Uterus (tissue), 4 donors: ENCODE results near the gene PROX1. TPM values are rescaled to one million over a fixed set of nuclear protein-coding genes. Genes with fewer than 3 reads are reported as not detected.
"Not testable (repeated sequence)": the region's sequence is repeated elsewhere in the genome, so short reads cannot be mapped to it uniquely, and the experiment has no call there.

Experiments used
- DNase-seq, 2 donors: peaks; one replicate each; pipeline ENCODE4 v3.0.0-alpha.2; 2019 to 2020
- H3K27ac ChIP-seq, 2 donors: fragments of 200-600 bp; sonication (generic); 1 replicate in 1 of 2; 2 replicates in 1 of 2; pipeline ENCODE4 v1.5.1; 2016 to 2018
- H3K27me3 ChIP-seq, 2 donors: fragments of 200-600 bp; sonication (generic); one replicate each; pipeline ENCODE4 v1.5.1; 2018 to 2019; ENCODE audit warnings: control low read depth in 1 of 2
- H3K36me3 ChIP-seq, 2 donors: fragments of 200-600 bp; sonication (generic); one replicate each; pipeline ENCODE4 v1.5.1; 2019; ENCODE audit warnings: control low read depth in 1 of 2
- H3K4me1 ChIP-seq, 2 donors: fragments of 200-600 bp; sonication (generic); one replicate each; pipeline ENCODE4 v1.5.1; 2018 to 2019; ENCODE audit warnings: control low read depth in 1 of 2
- H3K4me3 ChIP-seq, 2 donors: fragments of 200-600 bp; sonication (generic); 1 replicate in 1 of 2; 2 replicates in 1 of 2; pipeline ENCODE4 v1.5.1; 2018 to 2019; ENCODE audit warnings: mild to moderate bottlenecking in 1 of 2
- H3K9me3 ChIP-seq, 2 donors: fragments of 200-600 bp; sonication (generic); one replicate each; pipeline ENCODE4 v1.5.1; 2019; ENCODE audit warnings: control low read depth in 1 of 2
- CTCF ChIP-seq, 4 experiments: fragments of 200-600 bp in 2 of 4; fragments of 450-650 bp in 2 of 4; sonication (generic) in 2 of 4; IDR thresholded peaks; one replicate each; pipeline ENCODE4 v1.5.1; 2016 to 2019; ENCODE audit warnings: antibody characterized with exemption in 4 of 4, mild to moderate bottlenecking in 2 of 4, moderate library complexity in 1 of 4
- POLR2A ChIP-seq, 2 donors: fragments of 450-650 bp; IDR thresholded peaks; one replicate each; pipeline ENCODE4 v1.6.1; 2016; ENCODE audit warnings: antibody characterized with exemption in 2 of 2, mild to moderate bottlenecking in 1 of 2, moderate library complexity in 1 of 2
- intact Hi-C: fragments of 100-400 bp; cut with DNase I; formaldehyde crosslinking; loops from one replicate; pipeline ENCODE4 v1.15.1; 2023; ENCODE audit warnings: low total_unique reads
- total RNA-seq, 4 donors: library from RNA; depleted of rRNA in 3 of 4; stranded (reverse); fragments of >200 nt in 3 of 4; gene quantifications; one replicate each; pipeline versions ENCODE4 v1.1.0 to v1.2.4, GENCODE V29; 2014 to 2023
- donor health status: DM: yes; HTN: yes; CAD: no.

Gene PROX1
- total RNA-seq, 4 donors from 2014 or later, result 3.8 to 7.9 (median 4.1) TPM

- Histone ChIP-seq H3K27me3 (no peaks in the 10 kb centered on the region), H3K27ac (no peak overlapping the region), H3K9me3 (no peaks in the 10 kb centered on the region), H3K36me3 (no peaks in the 10 kb centered on the region), H3K4me3 (no peak overlapping the region), H3K4me1 (no peaks in the 10 kb centered on the region)
- DNase-seq, result no peak
- no peak for TF ChIP-seq POLR2A (IDR thresholded peaks at IDR 0.05)
- no peak for TF ChIP-seq CTCF (IDR thresholded peaks at IDR 0.05)
- intact Hi-C loops, result no loop called here
Measured at GRCh38 chr1:214085325-214085724, 97.6 kb downstream of the PROX1 start.

- intact Hi-C loops, result no loop called here
- Histone ChIP-seq H3K4me1 (no peaks in the 10 kb centered on the region), H3K4me3 (no peak overlapping the region), H3K9me3 (no peaks in the 10 kb centered on the region), H3K27ac (no peak overlapping the region), H3K27me3 (no peaks in the 10 kb centered on the region), H3K36me3 (no peaks in the 10 kb centered on the region)
- TF ChIP-seq POLR2A (IDR thresholded peaks at IDR 0.05) (no peak), CTCF (IDR thresholded peaks at IDR 0.05) (no peak)
- no peak for DNase-seq
Measured at GRCh38 chr1:214086945-214087344, 99.2 kb downstream of the PROX1 start.

GRCh38 chr1:214089003-214089402 lies 101.2 kb downstream of the PROX1 start:
- H3K27me3 ChIP-seq, intact Hi-C loops, H3K27ac ChIP-seq, H3K4me3 ChIP-seq, H3K9me3 ChIP-seq, H3K4me1 ChIP-seq, DNase-seq, H3K36me3 ChIP-seq: not testable (repeated sequence)
